PC-9 (cell line): ENCODE results near the gene RIF1.

ENCODE experiments used
- EZH2 ChIP-seq: fragments of 200-600 bp; sonication (generic); IDR thresholded peaks from 2 replicates; pipeline ENCODE4 v1.8.0; 2017; ENCODE audit warnings: antibody characterized with exemption, low read depth
- TF ChIP-seq, protein P1 (sequence below): fragments of 200-600 bp; sonication (generic); conservative IDR thresholded peaks from 2 replicates; pipeline ENCODE4 v1.6.1; 2017; ENCODE audit warnings: mixed run types, antibody characterized with exemption, mild to moderate bottlenecking, moderate library complexity

- TF ChIP-seq EZH2: no peak
- TF ChIP-seq, protein P1, sequence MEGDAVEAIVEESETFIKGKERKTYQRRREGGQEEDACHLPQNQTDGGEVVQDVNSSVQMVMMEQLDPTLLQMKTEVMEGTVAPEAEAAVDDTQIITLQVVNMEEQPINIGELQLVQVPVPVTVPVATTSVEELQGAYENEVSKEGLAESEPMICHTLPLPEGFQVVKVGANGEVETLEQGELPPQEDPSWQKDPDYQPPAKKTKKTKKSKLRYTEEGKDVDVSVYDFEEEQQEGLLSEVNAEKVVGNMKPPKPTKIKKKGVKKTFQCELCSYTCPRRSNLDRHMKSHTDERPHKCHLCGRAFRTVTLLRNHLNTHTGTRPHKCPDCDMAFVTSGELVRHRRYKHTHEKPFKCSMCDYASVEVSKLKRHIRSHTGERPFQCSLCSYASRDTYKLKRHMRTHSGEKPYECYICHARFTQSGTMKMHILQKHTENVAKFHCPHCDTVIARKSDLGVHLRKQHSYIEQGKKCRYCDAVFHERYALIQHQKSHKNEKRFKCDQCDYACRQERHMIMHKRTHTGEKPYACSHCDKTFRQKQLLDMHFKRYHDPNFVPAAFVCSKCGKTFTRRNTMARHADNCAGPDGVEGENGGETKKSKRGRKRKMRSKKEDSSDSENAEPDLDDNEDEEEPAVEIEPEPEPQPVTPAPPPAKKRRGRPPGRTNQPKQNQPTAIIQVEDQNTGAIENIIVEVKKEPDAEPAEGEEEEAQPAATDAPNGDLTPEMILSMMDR: no peak
Observed at GRCh38 chr2:151374436-151374835, 35.3 kb upstream of the RIF1 start.
